Activated T-helper 1 cell treated with anti-CD3 and anti-CD28 coated beads, Interleukin-12 subunit alpha, Interleukin-12 subunit beta, Interleukin-2, Interleukin-4 antibody, amounts not matched to agents 30 ng/mL and 10 ng/mL and 1 ng/mL, durations not matched to agents 14 hours and 24 hours and 36 hours (primary cell): ENCODE data around the gene EIPR1. TPM values are rescaled to one million over a fixed set of nuclear protein-coding genes. Genes with fewer than 3 reads are reported as not detected.

Experiments
- total RNA-seq: library from RNA; stranded (reverse); gene quantifications from 2 replicates; pipeline ENCODE4 v1.2.3, GENCODE V29; 2022

EIPR1 gene
- total RNA-seq, 1 donor from 2014 or later = 53.8 TPM

Other genes with a start within 250 kb of the EIPR1 start
- 87.3 and 101 TPM in 2 replicates for gene TRAPPC12, start 1.9 kb upstream of the EIPR1 start, total RNA-seq
- 35.5 and 36.0 TPM in 2 replicates for gene ADI1, start 141.7 kb upstream of the EIPR1 start, total RNA-seq
- gene RNASEH1, start 180.5 kb upstream of the EIPR1 start, total RNA-seq = 30.5 and 31.6 TPM in 2 replicates
- 1,614 and 1,649 TPM in 2 replicates for gene RPS7, start 197.4 kb upstream of the EIPR1 start, total RNA-seq
- gene COLEC11, start 217.3 kb upstream of the EIPR1 start, total RNA-seq = not detected in 2 replicates